Central memory CD8-positive, alpha-beta T cell (primary cell): Measurements from ENCODE around the gene ATP5MC3.
"Not testable (repeated sequence)": the region's sequence is repeated elsewhere in the genome, so short reads cannot be mapped to it uniquely, and the experiment has no call there.

Experiments used
- ATAC-seq: fragments of 150-1000 bp; cut with Tn5 transposase; replicated peaks from 2 replicates; pipeline ENCODE4 v1.10.0; 2022; ENCODE audit warnings: mild to moderate bottlenecking, moderate FRiP score, moderate number of reproducible peaks; ENCODE audit not compliant: poor library complexity, severe bottlenecking; ENCODE audit errors: extremely low read depth
- DNase-seq, 2 donors: peaks; one replicate each; pipeline ENCODE4 v3.0.0; 2021; ENCODE audit warnings: low spot score in 2 of 2
- H3K27ac Mint-ChIP-seq: one replicate; pipeline ENCODE4 v1.8.0; 2022; ENCODE audit warnings: low read depth, mild to moderate bottlenecking, moderate library complexity, mixed read lengths
- H3K27me3 Mint-ChIP-seq: one replicate; pipeline ENCODE4 v1.8.0; 2022; ENCODE audit warnings: mixed read lengths
- H3K36me3 Mint-ChIP-seq: one replicate; pipeline ENCODE4 v1.8.0; 2022; ENCODE audit warnings: mild to moderate bottlenecking, moderate library complexity, mixed read lengths; ENCODE audit not compliant: insufficient read depth
- H3K4me1 Mint-ChIP-seq: one replicate; pipeline ENCODE4 v1.8.0; 2022; ENCODE audit warnings: mixed read lengths
- H3K4me3 Mint-ChIP-seq: one replicate; pipeline ENCODE4 v1.8.0; 2022; ENCODE audit warnings: mild to moderate bottlenecking, moderate library complexity, mixed read lengths
- H3K9me3 Mint-ChIP-seq: one replicate; pipeline ENCODE4 v1.8.0; 2022; ENCODE audit warnings: mixed read lengths

ATP5MC3 gene

GRCh38 chr2:175181104-175181876, at the start of gene ATP5MC3:
Gene ATP5MC3, minus strand, starts transcription at chr2:175181710. Its CDS starts 317 bp downstream, at chr2:175181393.
- Mint-ChIP-seq H3K27ac (peak within 1 kb of the TSS; percentile 82), H3K4me3 (peak within 1 kb of the TSS; percentile 93), H3K27me3 (no peaks in the 10 kb centered on the region), H3K4me1 (peaks cover 19% of the 10 kb centered on the region), H3K9me3 (no peaks in the 10 kb centered on the region), H3K36me3 (peaks cover 29% of the 10 kb centered on the region)
- DNase-seq (peak; percentile 82 to 86), ATAC-seq (peak; percentile 90)

- not testable (repeated sequence) for H3K4me1 Mint-ChIP-seq, H3K9me3 Mint-ChIP-seq, H3K36me3 Mint-ChIP-seq, H3K4me3 Mint-ChIP-seq, ATAC-seq, DNase-seq
- Mint-ChIP-seq H3K27me3 (peaks cover 42% of the 10 kb centered on the region), H3K27ac (peak overlapping the region; percentile 64)
Observed at GRCh38 chr2:175228601-175229000, 47.1 kb upstream of the ATP5MC3 start.

DNA sequence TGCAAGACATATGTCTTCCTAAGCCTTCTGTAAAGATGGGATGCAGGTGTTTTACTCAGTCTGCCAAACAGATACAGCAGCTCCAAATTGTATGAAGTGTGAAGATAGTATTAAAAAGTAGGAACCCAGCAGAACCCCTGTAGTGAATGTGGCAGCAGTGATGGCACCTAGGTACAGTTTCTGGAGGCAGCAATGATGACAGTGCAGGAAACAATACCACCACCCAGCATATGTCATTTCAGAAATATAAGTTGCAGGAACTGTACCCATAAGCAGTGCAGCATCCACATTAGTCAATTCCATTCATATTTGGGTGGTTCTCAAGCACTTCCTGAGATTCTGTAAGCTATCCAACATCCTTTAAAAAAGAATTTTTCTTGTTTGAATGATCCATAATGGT, 46.7 kb upstream of the ATP5MC3 start:
- DNase-seq (no peak), ATAC-seq (no peak)

GRCh38 chr2:175227393-175227792, 45.9 kb upstream of the ATP5MC3 start:
- no peak overlapping the region for H3K4me3 Mint-ChIP-seq
- no peak for DNase-seq
- H3K27me3 Mint-ChIP-seq, result peaks cover 54% of the 10 kb centered on the region
- no peak for ATAC-seq
- H3K9me3 Mint-ChIP-seq, result no peaks in the 10 kb centered on the region
- no peaks in the 10 kb centered on the region for H3K36me3 Mint-ChIP-seq
- H3K4me1 Mint-ChIP-seq, result no peaks in the 10 kb centered on the region
- H3K27ac Mint-ChIP-seq, result no peak overlapping the region

More for the DNA sequence above, 46.7 kb upstream of the ATP5MC3 start:
- Mint-ChIP-seq H3K27ac (no peak overlapping the region), H3K36me3 (no peaks in the 10 kb centered on the region), H3K27me3 (peaks cover 46% of the 10 kb centered on the region), H3K4me3 (no peak overlapping the region), H3K4me1 (no peaks in the 10 kb centered on the region), H3K9me3 (no peaks in the 10 kb centered on the region)

- Mint-ChIP-seq H3K4me3 (no peak overlapping the region), H3K9me3 (no peaks in the 10 kb centered on the region), H3K27ac (no peak overlapping the region), H3K36me3 (no peaks in the 10 kb centered on the region), H3K4me1 (no peaks in the 10 kb centered on the region), H3K27me3 (peaks cover 64% of the 10 kb centered on the region)
- ATAC-seq (no peak), DNase-seq (no peak)
Observed at GRCh38 chr2:175220075-175220474, 38.6 kb upstream of the ATP5MC3 start.

- DNase-seq, result no peak
- H3K4me1 Mint-ChIP-seq, result no peaks in the 10 kb centered on the region
- ATAC-seq, result no peak
- no peaks in the 10 kb centered on the region for H3K9me3 Mint-ChIP-seq
- H3K27ac Mint-ChIP-seq, result no peak overlapping the region
- H3K4me3 Mint-ChIP-seq, result no peak overlapping the region
- H3K36me3 Mint-ChIP-seq, result no peaks in the 10 kb centered on the region
- peaks cover 68% of the 10 kb centered on the region for H3K27me3 Mint-ChIP-seq
Observed at GRCh38 chr2:175218551-175218950, 37.0 kb upstream of the ATP5MC3 start.

GRCh38 chr2:175207741-175208438, 26.4 kb upstream of the ATP5MC3 start:
- Mint-ChIP-seq H3K27ac (peak overlapping the region; percentile 46), H3K4me1 (no peaks in the 10 kb centered on the region), H3K9me3 (no peaks in the 10 kb centered on the region), H3K4me3 (no peak overlapping the region), H3K36me3 (no peaks in the 10 kb centered on the region), H3K27me3 (no peaks in the 10 kb centered on the region)
- peak; percentile 59 for ATAC-seq
- DNase-seq, result no peak

GRCh38 chr2:175206866-175207265, 25.4 kb upstream of the ATP5MC3 start:
- H3K27ac Mint-ChIP-seq, result peak overlapping the region; percentile 46

DNA sequence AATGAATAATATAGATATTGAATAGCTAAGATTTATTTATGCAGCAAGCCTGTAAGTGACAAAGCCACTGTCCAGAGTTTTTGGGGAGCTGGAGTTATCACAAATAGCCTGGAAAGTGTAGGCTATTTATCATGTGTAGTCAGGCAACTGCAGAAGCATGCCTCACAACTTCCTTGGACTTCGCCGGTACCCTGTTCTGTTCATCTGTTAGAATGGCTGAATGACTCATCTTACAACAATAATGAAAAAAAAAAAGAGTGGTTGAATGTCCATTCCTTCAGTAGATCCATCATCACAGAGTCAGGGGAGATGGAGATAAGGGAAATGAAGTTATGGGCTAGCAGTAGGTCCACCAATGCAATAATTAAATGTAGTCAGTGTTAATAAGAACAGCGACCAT, 24.0 kb upstream of the ATP5MC3 start:
- Mint-ChIP-seq H3K9me3 (no peaks in the 10 kb centered on the region), H3K4me3 (no peak overlapping the region), H3K27me3 (peaks cover 16% of the 10 kb centered on the region), H3K36me3 (no peaks in the 10 kb centered on the region), H3K4me1 (no peaks in the 10 kb centered on the region), H3K27ac (no peak overlapping the region)
- DNase-seq (no peak), ATAC-seq (no peak)

More at GRCh38 chr2:175206866-175207265, 25.4 kb upstream of the ATP5MC3 start:
- Mint-ChIP-seq H3K27me3 (peaks cover 2% of the 10 kb centered on the region), H3K36me3 (no peaks in the 10 kb centered on the region), H3K4me3 (no peak overlapping the region), H3K9me3 (no peaks in the 10 kb centered on the region), H3K4me1 (no peaks in the 10 kb centered on the region)
- no peak for ATAC-seq
- DNase-seq, result no peak

DNA sequence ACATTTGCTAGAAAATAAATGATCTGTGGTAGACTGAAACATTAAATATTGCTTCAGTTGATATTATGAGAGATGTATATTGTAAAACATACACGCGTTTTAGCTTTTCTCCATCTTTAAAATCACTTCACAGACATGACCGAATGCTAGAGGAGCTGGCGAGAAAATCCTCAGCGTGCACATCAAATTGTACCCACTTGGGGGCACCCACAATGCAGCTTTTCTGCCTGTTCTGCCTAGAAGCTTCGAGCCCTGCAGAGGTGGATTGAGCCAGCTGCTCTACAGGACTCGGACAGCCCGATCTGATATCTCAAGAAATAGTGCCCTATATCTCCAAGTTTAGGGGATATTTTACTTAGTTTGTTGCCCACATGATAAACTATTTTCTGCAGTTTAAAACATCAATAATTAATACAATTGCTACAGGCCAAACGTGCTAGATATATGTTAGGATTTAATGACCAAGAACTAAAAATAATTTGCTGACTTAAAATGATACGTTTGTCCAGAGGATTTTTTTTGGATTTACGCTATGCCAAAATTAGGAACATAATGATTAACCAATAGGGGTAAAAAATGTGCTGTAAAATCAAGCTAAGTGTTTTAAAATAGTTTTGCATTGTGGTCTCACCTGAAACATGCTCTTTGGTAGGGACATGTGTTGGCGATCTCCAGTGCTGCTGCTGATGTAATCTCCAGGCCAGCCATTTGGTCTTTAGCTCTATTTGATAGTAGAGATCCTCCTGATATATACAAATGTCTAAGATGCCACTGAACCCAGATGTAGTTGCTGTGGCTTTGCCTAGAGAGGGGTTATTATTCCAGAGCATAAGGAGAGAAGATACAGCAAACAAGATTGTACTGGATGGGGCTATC, 22.3 kb upstream of the ATP5MC3 start:
- no peak overlapping the region for H3K4me3 Mint-ChIP-seq
- no peak for DNase-seq
- no peaks in the 10 kb centered on the region for H3K4me1 Mint-ChIP-seq
- no peaks in the 10 kb centered on the region for H3K9me3 Mint-ChIP-seq
- no peak overlapping the region for H3K27ac Mint-ChIP-seq
- no peaks in the 10 kb centered on the region for H3K36me3 Mint-ChIP-seq
- H3K27me3 Mint-ChIP-seq, result peaks cover 32% of the 10 kb centered on the region
- peak; percentile 66 for ATAC-seq

DNA sequence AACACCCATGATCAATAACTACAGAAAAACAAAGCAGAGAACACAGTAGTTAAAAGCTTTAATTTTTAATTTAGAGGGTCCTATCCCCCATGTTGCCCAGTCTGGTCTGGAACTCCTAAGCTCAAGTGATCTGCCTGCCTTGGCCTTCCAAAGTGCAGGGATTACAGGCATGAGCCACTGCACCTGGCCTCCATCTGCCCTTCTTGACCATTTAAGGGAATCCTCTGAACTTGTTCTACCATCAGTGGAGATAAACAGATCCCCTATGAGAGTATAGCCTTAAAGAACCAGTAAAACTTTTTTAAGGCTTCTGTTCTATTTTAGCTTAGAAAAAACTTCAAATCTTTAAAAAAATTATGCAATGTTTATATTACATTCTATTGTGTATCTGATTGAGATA, 13.5 kb upstream of the ATP5MC3 start:
- no peaks in the 10 kb centered on the region for H3K9me3 Mint-ChIP-seq
- peaks cover 5% of the 10 kb centered on the region for H3K4me1 Mint-ChIP-seq
- ATAC-seq, result no peak
- H3K4me3 Mint-ChIP-seq, result no peak overlapping the region
- DNase-seq, result no peak
- peaks cover 3% of the 10 kb centered on the region for H3K36me3 Mint-ChIP-seq
- H3K27ac Mint-ChIP-seq, result no peak overlapping the region
- peaks cover 64% of the 10 kb centered on the region for H3K27me3 Mint-ChIP-seq

DNA sequence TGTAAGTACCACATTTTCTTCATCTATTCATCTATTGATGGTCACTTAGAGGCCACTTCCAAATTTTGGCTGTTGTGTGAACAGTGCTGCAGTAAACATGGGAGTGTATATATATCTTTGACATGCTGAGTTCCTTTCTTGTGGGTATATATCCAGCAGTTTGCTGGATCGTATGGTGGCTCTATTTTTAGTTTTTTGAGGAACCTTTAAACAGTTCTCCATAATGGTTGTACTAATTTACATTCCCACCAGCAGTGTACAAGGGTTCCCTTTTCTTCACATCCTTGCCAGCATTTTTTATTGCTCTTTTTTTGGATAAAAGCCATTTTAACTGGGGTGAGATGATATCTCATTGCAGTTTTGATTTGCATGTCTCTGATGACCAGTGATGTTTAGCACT, 7.3 kb upstream of the ATP5MC3 start:
- DNase-seq (no peak), ATAC-seq (no peak)
- H3K4me3 Mint-ChIP-seq, result no peak overlapping the region
- peaks cover 5% of the 10 kb centered on the region for H3K4me1 Mint-ChIP-seq
- peaks cover 33% of the 10 kb centered on the region for H3K27me3 Mint-ChIP-seq
- no peaks in the 10 kb centered on the region for H3K9me3 Mint-ChIP-seq
- peaks cover 3% of the 10 kb centered on the region for H3K36me3 Mint-ChIP-seq
- no peak overlapping the region for H3K27ac Mint-ChIP-seq
